GM18517 (cell line): Measurements from ENCODE around the gene CNTNAP2.
"Not testable (repeated sequence)": the region's sequence is repeated elsewhere in the genome, so short reads cannot be mapped to it uniquely, and the experiment has no call there.

Source experiments
- ATAC-seq: cut with Tn5 transposase; IDR thresholded peaks from one replicate; pipeline ENCODE4 v1.9.1; 2021; ENCODE audit warnings: mild to moderate bottlenecking, moderate library complexity; ENCODE audit not compliant: unreplicated experiment

Gene CNTNAP2

GRCh38 chr7:148436135-148436534, 2319.5 kb downstream of the CNTNAP2 start:
- no peak for ATAC-seq

GRCh38 chr7:148436571-148436970, 2320.0 kb downstream of the CNTNAP2 start:
- ATAC-seq: peak; percentile 89

- no peak for ATAC-seq
Measured at GRCh38 chr7:148437043-148437442, 2320.4 kb downstream of the CNTNAP2 start.

- no peak for ATAC-seq
Measured at GRCh38 chr7:148442141-148442655, 2325.6 kb downstream of the CNTNAP2 start.

- ATAC-seq: no peak
Measured at GRCh38 chr7:148442933-148443332, 2326.3 kb downstream of the CNTNAP2 start.

GRCh38 chr7:148445260-148446044, 2328.9 kb downstream of the CNTNAP2 start:
- no peak for ATAC-seq

GRCh38 chr7:148447221-148447849, 2330.7 kb downstream of the CNTNAP2 start:
- peak; percentile 95 for ATAC-seq

- ATAC-seq: not testable (repeated sequence)
Measured at GRCh38 chr7:148451526-148451925, 2334.9 kb downstream of the CNTNAP2 start.

- no peak for ATAC-seq
Measured at GRCh38 chr7:148456351-148456750, 2339.8 kb downstream of the CNTNAP2 start.

GRCh38 chr7:148457310-148457921, 2340.8 kb downstream of the CNTNAP2 start:
- no peak for ATAC-seq

GRCh38 chr7:148458263-148458662, 2341.7 kb downstream of the CNTNAP2 start:
- no peak for ATAC-seq

GRCh38 chr7:148461392-148462179, 2345.0 kb downstream of the CNTNAP2 start:
- no peak for ATAC-seq

- ATAC-seq: not testable (repeated sequence)
Measured at GRCh38 chr7:148462774-148463173, 2346.2 kb downstream of the CNTNAP2 start.

GRCh38 chr7:148463210-148463609, 2346.6 kb downstream of the CNTNAP2 start:
- no peak for ATAC-seq

GRCh38 chr7:148464947-148465346, 2348.3 kb downstream of the CNTNAP2 start:
- no peak for ATAC-seq

- not testable (repeated sequence) for ATAC-seq
Measured at GRCh38 chr7:148465441-148465840, 2348.8 kb downstream of the CNTNAP2 start.

GRCh38 chr7:148466120-148466519, 2349.5 kb downstream of the CNTNAP2 start:
- ATAC-seq: no peak

GRCh38 chr7:148468700-148469098, 2352.1 kb downstream of the CNTNAP2 start:
- no peak for ATAC-seq
